Mesothelial cell of epicardium (in vitro differentiated cells): ENCODE results near the gene NALCN. TPM values are rescaled to one million over a fixed set of nuclear protein-coding genes. Genes with fewer than 3 reads are reported as not detected.

Source experiments
- DNase-seq, 2 experiments: peaks; one replicate each; pipeline ENCODE4 v3.0.0; 2021; ENCODE audit warnings: low spot score in 2 of 2; ENCODE audit not compliant: unreplicated experiment in 2 of 2
- H3K27ac Mint-ChIP-seq: 2 replicates; pipeline ENCODE4 v1.8.0; 2021; ENCODE audit warnings: mixed read lengths
- H3K27me3 Mint-ChIP-seq: 2 replicates; pipeline ENCODE4 v1.8.0; 2021; ENCODE audit warnings: low read depth, mixed read lengths
- H3K36me3 Mint-ChIP-seq: 2 replicates; pipeline ENCODE4 v1.8.0; 2021; ENCODE audit warnings: mixed read lengths
- H3K4me1 Mint-ChIP-seq: 2 replicates; pipeline ENCODE4 v1.8.0; 2021; ENCODE audit warnings: mixed read lengths
- H3K4me3 Mint-ChIP-seq: 2 replicates; pipeline ENCODE4 v1.8.0; 2021; ENCODE audit warnings: mild to moderate bottlenecking, moderate library complexity, mixed read lengths
- H3K9me3 Mint-ChIP-seq: 2 replicates; pipeline ENCODE4 v1.8.0; 2021; ENCODE audit warnings: mixed read lengths
- total RNA-seq: library from RNA; stranded (reverse); gene quantifications from 3 replicates; pipeline ENCODE4 v1.2.1, GENCODE V29; 2021
- TF ChIP-seq, protein P1 (sequence below): fragments of 200-600 bp; sonication (generic); IDR thresholded peaks from one replicate; pipeline ENCODE4 v1.5.0; 2021; ENCODE audit warnings: antibody characterized with exemption; ENCODE audit not compliant: unreplicated experiment

Gene NALCN
- total RNA-seq, 1 donor from 2014 or later: 2.2 TPM

DNA sequence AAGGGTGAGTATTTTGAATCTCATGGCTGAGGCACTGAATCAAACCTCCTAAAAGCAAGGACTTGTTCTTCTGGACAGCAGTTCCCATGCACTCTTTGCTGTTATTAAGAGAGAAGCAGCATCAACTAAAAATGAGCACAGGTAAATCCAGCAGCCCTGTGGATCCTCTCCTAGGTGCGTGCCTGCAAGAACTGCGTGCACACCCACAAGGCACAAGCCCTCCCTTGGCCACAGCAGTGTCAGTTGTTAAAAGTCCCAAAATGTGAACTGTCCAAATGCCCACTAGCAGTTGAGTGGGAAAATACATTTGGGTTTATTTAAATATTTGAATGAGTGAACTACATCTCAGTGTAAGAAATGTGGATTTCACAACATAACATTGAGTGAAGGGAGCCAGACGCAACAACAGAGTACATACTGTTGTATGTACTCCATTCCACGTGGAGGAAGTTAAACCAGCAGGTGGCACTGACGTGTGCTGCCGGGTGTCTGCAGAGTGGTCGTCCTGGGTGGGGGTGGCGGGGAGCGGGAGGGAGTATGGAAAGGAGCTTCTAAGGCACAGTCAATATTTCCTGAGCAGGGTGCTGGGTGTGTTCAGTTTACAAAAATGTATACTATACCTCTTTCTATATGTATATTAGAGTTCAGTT is 266.4 kb downstream of the NALCN start:
- Mint-ChIP-seq H3K4me1 (no peaks in the 10 kb centered on the region), H3K27ac (no peak overlapping the region), H3K4me3 (no peak overlapping the region), H3K9me3 (no peaks in the 10 kb centered on the region), H3K27me3 (peaks cover 58% of the 10 kb centered on the region), H3K36me3 (no peaks in the 10 kb centered on the region)
- no peak for DNase-seq
- TF ChIP-seq, protein P1, sequence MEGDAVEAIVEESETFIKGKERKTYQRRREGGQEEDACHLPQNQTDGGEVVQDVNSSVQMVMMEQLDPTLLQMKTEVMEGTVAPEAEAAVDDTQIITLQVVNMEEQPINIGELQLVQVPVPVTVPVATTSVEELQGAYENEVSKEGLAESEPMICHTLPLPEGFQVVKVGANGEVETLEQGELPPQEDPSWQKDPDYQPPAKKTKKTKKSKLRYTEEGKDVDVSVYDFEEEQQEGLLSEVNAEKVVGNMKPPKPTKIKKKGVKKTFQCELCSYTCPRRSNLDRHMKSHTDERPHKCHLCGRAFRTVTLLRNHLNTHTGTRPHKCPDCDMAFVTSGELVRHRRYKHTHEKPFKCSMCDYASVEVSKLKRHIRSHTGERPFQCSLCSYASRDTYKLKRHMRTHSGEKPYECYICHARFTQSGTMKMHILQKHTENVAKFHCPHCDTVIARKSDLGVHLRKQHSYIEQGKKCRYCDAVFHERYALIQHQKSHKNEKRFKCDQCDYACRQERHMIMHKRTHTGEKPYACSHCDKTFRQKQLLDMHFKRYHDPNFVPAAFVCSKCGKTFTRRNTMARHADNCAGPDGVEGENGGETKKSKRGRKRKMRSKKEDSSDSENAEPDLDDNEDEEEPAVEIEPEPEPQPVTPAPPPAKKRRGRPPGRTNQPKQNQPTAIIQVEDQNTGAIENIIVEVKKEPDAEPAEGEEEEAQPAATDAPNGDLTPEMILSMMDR: no peak

DNA sequence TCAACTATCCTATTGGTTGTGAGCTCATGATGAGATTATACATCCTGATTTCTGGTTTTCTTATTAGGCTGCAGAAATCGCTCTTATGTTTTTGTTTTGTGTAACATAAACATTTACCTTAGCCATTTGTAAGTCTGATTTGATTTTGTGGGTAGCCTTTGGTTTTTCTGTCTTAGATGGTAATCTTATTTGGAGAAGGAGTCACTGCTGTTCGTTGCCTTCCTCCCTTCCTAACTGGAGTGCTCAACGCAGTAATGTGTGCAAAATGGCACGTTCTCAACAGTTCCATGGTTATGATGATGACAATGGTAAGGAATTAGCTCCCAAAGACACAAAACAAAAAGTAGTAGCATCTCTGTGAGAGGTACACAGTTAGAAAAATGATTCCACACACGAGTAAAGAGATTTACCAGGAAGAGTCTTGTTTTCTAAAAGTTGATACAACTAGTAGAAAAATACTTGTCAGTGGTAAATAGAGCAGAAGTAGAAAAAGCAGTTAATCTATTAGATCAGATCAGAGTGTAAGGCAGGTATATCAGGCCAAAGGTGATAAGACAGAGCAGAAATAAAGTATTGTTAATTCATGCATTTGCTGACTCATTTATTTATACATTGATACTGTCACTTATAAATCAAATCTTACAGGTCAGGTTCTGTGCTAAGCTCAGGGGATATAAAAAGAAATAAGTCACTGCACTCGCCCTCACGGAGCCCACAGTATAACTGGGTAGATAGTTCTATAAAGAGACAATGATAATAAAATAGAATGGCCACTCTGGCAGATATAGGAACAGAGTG is 270.0 kb downstream of the NALCN start:
- H3K36me3 Mint-ChIP-seq: no peaks in the 10 kb centered on the region
- TF ChIP-seq, protein P1: no peak
- no peak overlapping the region for H3K27ac Mint-ChIP-seq
- no peaks in the 10 kb centered on the region for H3K9me3 Mint-ChIP-seq
- no peaks in the 10 kb centered on the region for H3K4me1 Mint-ChIP-seq
- no peak for DNase-seq
- peaks cover 41% of the 10 kb centered on the region for H3K27me3 Mint-ChIP-seq
- no peak overlapping the region for H3K4me3 Mint-ChIP-seq

DNA sequence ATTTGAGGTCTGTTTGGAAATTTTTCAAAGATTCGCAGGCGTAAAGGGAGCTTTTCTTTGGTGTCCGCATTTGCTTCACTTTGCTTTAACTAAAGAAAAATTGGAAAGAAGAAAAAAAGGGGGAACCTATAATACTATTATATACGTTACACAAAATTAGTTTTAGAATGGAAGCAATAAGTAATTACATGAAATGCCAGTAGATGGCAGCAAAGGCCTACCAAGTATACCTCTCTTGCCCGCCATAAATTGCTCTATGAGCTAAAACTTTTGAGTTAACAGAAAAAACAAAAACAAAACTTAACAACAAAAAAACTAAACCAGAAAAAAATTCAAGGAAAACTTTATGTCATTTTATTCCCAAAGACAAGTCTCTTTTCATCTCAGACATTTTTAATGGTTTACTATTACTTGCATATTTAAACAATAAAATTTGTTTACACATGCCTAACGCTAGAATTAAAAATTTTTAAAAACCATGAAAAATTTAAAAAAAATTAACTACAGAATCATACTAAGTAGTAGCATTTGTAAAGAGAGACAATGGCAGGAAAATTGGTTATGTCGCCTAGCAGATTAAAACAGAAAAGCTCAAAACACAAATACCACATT is 271.4 kb downstream of the NALCN start:
- H3K4me1 Mint-ChIP-seq: no peaks in the 10 kb centered on the region
- TF ChIP-seq, protein P1: peak; percentile 72
- peaks cover 48% of the 10 kb centered on the region for H3K27me3 Mint-ChIP-seq
- H3K9me3 Mint-ChIP-seq: no peaks in the 10 kb centered on the region
- no peaks in the 10 kb centered on the region for H3K36me3 Mint-ChIP-seq
- no peak for DNase-seq
- H3K4me3 Mint-ChIP-seq: no peak overlapping the region
- no peak overlapping the region for H3K27ac Mint-ChIP-seq

DNA sequence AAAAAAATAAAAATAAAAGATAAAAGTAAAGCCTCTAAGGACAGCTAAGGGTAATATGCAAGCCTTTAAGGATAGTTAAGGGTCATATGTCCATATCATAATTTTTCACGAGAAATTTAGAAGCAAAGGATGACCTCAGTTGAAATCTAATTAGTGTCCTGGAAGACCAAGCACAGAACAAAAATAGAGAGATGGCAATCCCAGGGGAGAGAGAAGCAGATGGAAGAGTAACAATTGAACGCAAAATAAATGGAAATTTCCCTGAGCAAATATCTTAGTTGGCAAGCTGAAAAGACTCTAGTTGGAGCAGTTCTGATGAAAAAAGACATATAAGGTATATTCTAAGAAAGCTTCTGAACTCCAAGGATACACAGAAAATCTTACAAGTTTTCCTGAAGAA is 275.4 kb downstream of the NALCN start:
- peaks cover 6% of the 10 kb centered on the region for H3K9me3 Mint-ChIP-seq
- H3K4me3 Mint-ChIP-seq: no peak overlapping the region
- H3K36me3 Mint-ChIP-seq: no peaks in the 10 kb centered on the region
- no peak overlapping the region for H3K27ac Mint-ChIP-seq
- H3K27me3 Mint-ChIP-seq: peaks cover 48% of the 10 kb centered on the region
- peaks cover 6% of the 10 kb centered on the region for H3K4me1 Mint-ChIP-seq
- DNase-seq: no peak
- TF ChIP-seq, protein P1: no peak

DNA sequence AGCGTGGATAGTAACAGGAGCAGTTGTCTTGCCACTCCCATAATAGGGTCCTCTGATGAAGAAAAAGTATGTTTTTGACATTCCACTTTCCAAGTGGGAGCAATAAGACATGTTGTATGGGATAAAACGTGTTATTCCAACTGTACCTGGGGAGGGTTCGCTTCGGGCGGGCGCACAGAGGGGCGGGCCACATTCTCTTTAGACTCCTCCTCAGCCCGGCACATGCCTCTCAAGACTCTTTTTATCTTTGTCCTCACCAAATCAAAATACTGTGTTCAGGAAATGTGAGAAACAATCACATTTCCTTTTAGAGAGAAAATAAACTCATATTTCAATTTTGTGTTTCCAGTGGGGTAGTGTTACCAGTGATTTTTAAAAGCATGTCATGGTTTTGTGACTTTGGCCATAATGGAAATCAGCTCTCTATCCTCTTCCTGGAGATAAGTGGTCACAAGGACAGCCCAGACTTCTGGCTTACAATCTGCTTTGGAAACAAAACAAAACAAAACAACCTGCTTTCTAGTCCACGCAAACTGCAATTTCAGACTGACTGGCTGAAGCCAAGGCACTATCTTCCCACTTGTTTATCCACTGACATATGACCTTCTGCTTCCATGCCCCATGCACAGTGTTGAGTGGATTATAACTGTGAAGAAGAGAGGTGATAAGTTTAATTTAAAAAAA is 276.1 kb downstream of the NALCN start:
- H3K9me3 Mint-ChIP-seq: peaks cover 6% of the 10 kb centered on the region
- no peak overlapping the region for H3K4me3 Mint-ChIP-seq
- no peak overlapping the region for H3K27ac Mint-ChIP-seq
- no peaks in the 10 kb centered on the region for H3K36me3 Mint-ChIP-seq
- peaks cover 48% of the 10 kb centered on the region for H3K27me3 Mint-ChIP-seq
- TF ChIP-seq, protein P1: no peak
- peaks cover 6% of the 10 kb centered on the region for H3K4me1 Mint-ChIP-seq
- no peak for DNase-seq
